ENCODE measurements around the gene ATP8B1. TPM values are rescaled to one million over a fixed set of nuclear protein-coding genes. Genes with fewer than 3 reads are reported as not detected.
"Not testable (repeated sequence)": the region's sequence is repeated elsewhere in the genome, so short reads cannot be mapped to it uniquely, and the experiment has no call there.

ATP8B1 gene
- polyA plus RNA-seq, 3 donors: 23.1 to 32.7 (median 31.3) TPM

GRCh38 chr18:57733861-57734260 lies 69.3 kb downstream of the ATP8B1 start:
- no peak for DNase-seq (ENCODE audit: low read depth in 3 of 3, low spot score in 2 of 3)

GRCh38 chr18:57730146-57730545 lies 73.0 kb downstream of the ATP8B1 start:
- DNase-seq (ENCODE audit: low read depth in 3 of 3, low spot score in 2 of 3): no peak

GRCh38 chr18:57728941-57729511 lies 74.1 kb downstream of the ATP8B1 start:
- DNase-seq (ENCODE audit: low read depth in 3 of 3, low spot score in 2 of 3): no peak

- DNase-seq (ENCODE audit: low read depth in 3 of 3, low spot score in 2 of 3): no peak
Observed at GRCh38 chr18:57727952-57728807, 74.9 kb downstream of the ATP8B1 start.

GRCh38 chr18:57719211-57719935 lies 83.7 kb downstream of the ATP8B1 start:
- not testable (repeated sequence) for DNase-seq (ENCODE audit: low read depth in 3 of 3, low spot score in 2 of 3)

GRCh38 chr18:57716549-57716948 lies 86.6 kb downstream of the ATP8B1 start:
- DNase-seq (ENCODE audit: low read depth in 3 of 3, low spot score in 2 of 3): no peak

GRCh38 chr18:57715671-57716070 lies 87.4 kb downstream of the ATP8B1 start:
- no peak for DNase-seq (ENCODE audit: low read depth in 3 of 3, low spot score in 2 of 3)

- DNase-seq (ENCODE audit: low read depth in 3 of 3, low spot score in 2 of 3): no peak
Observed at GRCh38 chr18:57715073-57715472, 88.0 kb downstream of the ATP8B1 start.

GRCh38 chr18:57710226-57710625 lies 92.9 kb downstream of the ATP8B1 start:
- no peak for DNase-seq (ENCODE audit: low read depth in 3 of 3, low spot score in 2 of 3)

GRCh38 chr18:57709335-57709734 lies 93.8 kb downstream of the ATP8B1 start:
- DNase-seq (ENCODE audit: low read depth in 3 of 3, low spot score in 2 of 3): no peak

- no peak for DNase-seq (ENCODE audit: low read depth in 3 of 3, low spot score in 2 of 3)
Observed at GRCh38 chr18:57708288-57708687, 94.8 kb downstream of the ATP8B1 start.

GRCh38 chr18:57705832-57706595 lies 97.1 kb downstream of the ATP8B1 start:
- no peak for DNase-seq (ENCODE audit: low read depth in 3 of 3, low spot score in 2 of 3)

GRCh38 chr18:57705011-57705410 lies 98.1 kb downstream of the ATP8B1 start:
- DNase-seq (ENCODE audit: low read depth in 3 of 3, low spot score in 2 of 3): no peak

- no peak for DNase-seq (ENCODE audit: low read depth in 3 of 3, low spot score in 2 of 3)
Observed at GRCh38 chr18:57698571-57699276, 104.4 kb downstream of the ATP8B1 start.

GRCh38 chr18:57697426-57697825 lies 105.7 kb downstream of the ATP8B1 start:
- peak in 1 of 3 donors; percentile 24 for DNase-seq (ENCODE audit: low read depth in 3 of 3, low spot score in 2 of 3)

- DNase-seq (ENCODE audit: low read depth in 3 of 3, low spot score in 2 of 3): no peak
Observed at GRCh38 chr18:57696271-57696670, 106.8 kb downstream of the ATP8B1 start.

- DNase-seq (ENCODE audit: low read depth in 3 of 3, low spot score in 2 of 3): no peak
Observed at GRCh38 chr18:57691363-57691762, 111.8 kb downstream of the ATP8B1 start.

GRCh38 chr18:57687970-57688369 lies 115.1 kb downstream of the ATP8B1 start:
- DNase-seq (ENCODE audit: low read depth in 3 of 3, low spot score in 2 of 3): no peak

GRCh38 chr18:57683470-57683869 lies 119.6 kb downstream of the ATP8B1 start:
- no peak for DNase-seq (ENCODE audit: low read depth in 3 of 3, low spot score in 2 of 3)

Measured in right renal cortex interstitium (tissue), 3 donors.